HG02970 (cell line): ENCODE measurements around the gene EFCAB14.
"Not testable (repeated sequence)": the region's sequence is repeated elsewhere in the genome, so short reads cannot be mapped to it uniquely, and the experiment has no call there.

ENCODE experiments used
- ATAC-seq: cut with Tn5 transposase; IDR thresholded peaks from one replicate; pipeline ENCODE4 v1.9.1; 2021; ENCODE audit warnings: mild to moderate bottlenecking, moderate library complexity, moderate number of reproducible peaks; ENCODE audit not compliant: unreplicated experiment, low FRiP score

Gene EFCAB14

DNA sequence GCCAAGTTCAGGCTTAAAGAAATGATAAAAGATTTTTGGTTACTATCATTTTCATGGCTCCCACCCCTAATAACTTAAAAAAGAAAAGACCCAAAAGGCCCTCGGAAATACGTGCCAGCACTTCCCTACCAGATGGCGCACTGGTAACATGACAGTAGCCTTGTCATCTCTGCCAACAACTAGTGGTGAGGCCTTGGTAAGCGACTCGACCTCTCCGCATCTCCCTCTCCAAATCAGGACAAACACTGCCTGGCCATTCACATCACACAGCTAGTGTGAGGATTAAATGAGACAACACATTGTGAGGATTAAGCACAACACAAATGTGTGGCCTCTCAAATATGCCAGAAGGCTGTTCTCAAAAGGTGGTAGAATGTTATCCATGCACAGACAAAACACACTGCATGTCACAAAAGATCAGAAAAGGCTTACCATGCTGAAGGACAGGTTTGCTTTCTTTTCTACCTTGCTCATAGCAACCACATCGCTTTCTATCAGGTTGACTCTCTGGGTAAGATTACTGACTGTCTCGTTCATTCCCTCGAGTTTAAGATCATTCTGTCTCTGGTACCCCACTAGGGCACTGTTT lies 30.9 kb downstream of the EFCAB14 start:
- no peak for ATAC-seq

GRCh38 chr1:46687093-46687659 lies 31.7 kb downstream of the EFCAB14 start:
- no peak for ATAC-seq

DNA sequence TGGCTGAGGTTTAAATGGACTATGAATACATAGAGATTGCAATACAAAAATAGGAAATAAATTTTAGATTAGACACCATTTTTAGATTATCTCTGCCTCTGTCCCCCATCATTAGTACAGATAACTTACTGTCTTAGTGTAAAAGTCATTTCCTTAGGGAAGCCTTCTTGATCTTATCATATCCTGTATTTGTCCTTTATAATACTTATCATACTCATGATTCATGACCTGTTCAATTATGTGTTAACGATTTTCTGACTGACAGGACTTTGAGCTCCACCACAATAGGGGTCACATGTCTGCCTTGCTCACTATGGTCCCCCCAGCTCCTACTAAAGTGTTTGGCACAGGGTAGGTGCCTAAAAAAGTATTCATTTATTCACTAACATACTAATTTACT lies 32.7 kb downstream of the EFCAB14 start:
- no peak for ATAC-seq

DNA sequence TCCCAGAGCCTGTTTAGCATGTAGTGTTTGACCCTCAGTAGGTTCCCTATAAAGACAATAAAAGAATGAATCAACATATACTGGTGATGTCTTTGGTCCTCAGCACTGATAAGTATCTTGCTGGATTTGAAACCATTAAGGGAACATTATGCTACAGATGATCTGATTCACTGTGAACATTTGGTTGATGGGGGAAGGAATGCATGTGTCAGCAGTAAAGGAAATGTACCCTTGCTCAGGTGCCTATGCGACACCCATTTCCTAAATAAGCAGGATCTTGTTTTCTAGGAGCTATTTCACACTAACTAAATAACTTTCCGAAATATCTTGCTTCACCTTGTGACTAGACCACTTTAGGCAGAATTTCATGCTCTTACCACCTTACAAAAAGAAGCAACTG lies 34.2 kb downstream of the EFCAB14 start:
- ATAC-seq: no peak

- ATAC-seq: no peak
Measured at GRCh38 chr1:46682064-46682463, 36.9 kb downstream of the EFCAB14 start.

DNA sequence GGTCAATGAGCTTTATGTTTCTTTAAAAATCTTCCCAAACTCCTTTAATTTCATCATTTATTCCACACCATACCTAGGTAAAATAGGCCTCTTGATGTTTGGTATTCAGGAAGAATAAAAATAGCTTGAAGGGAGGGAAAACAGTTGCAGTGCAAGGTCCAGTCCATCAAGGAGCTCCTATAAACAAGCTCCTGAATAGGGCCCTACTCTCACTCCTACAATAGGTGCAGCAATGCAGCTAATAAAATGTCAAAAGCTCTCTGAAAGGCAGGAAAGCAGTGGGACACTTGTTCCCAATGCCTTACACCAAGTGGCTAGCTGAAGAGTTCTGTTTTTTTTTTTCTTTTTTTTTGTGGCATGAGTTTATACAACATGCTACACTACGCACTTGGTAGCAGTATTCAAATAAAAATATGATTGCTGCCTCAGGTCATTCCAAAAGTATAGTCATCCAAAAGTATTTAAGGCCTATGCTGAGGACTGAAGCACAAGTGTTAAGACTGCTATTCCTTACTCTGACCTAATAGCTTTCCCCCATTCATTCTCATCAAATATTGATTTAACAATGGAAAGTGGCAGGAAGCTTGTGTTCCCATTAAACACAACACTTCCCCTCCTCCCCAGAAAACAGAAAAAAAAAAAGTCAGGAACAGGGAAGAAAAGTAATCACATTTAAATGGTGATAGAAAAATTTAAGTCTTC lies 37.4 kb downstream of the EFCAB14 start:
- ATAC-seq: no peak

DNA sequence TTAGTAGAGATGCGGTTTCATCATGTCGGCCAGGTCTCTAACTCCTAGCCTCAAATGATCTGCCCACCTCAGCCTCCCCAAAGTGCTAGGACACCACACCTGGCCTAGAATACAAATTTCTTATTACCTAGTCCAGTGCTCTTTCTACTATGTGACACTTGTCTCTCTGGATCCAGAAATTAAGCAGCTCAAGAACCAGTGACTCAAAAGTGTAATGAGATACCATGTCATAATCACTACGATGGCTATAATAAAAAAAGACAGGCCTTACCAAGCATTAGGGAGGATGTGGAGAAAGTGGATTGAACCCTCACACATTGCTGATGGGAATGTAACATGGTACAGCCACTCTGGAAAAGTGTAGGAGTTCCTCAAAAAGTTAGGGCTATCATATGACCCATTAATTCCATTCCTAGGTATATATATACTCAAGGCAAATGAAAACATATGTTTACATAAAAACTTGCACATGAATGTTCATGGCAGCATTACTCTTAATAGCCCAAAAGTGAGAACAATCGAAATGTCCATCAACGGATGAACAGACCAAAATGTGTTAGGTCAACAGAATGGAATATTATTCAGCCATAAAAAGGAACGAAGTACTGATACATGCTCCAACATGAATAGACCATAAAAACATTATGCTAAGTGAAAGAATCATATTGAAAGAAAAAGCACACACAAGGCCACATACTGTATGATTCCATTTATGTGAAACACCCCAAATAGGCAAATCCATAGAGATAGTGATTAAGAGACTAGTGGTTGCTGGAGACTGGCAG lies 38.9 kb downstream of the EFCAB14 start:
- ATAC-seq: no peak

- no peak for ATAC-seq
Measured at GRCh38 chr1:46677339-46677738, 41.6 kb downstream of the EFCAB14 start.

GRCh38 chr1:46676531-46676930 lies 42.4 kb downstream of the EFCAB14 start:
- ATAC-seq: no peak

DNA sequence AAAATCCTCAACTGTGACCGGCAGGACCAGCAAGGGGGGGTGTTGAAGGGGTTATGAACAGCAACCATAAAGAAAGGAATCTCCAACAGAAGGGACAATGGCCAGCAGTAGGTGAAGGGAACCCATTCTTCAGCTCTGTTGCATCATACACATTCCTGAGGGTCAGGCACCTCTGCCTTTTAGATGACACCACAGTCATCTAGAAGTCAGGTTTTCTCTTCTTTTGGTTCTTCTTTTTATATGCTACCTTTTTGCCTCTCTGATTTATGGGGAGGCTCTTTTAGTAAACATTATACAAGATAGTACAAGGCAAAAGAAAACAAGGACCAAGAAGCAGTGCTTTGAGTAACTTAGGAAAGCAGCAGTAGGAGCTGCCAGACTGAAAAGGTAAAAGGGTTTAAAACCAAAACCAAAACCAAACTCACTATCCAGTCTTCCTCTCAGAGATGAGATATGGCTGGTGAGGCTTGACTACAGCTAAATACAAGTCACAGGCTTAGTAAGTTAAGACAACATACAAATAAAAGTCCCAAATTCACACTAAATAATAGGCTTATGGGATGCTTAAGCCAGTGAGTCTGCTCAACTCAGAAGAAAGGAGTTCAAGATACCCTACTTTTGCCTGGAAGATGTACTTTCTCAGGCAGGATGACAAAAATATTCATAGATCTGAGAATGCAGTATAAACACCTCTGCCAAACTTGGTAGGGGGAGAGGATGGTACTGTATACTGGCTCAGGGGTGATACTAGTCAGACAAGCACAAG lies 43.2 kb downstream of the EFCAB14 start:
- no peak for ATAC-seq

GRCh38 chr1:46673749-46674182 lies 45.1 kb downstream of the EFCAB14 start:
- ATAC-seq: no peak

- no peak for ATAC-seq
Measured at GRCh38 chr1:46672696-46673095, 46.2 kb downstream of the EFCAB14 start.

DNA sequence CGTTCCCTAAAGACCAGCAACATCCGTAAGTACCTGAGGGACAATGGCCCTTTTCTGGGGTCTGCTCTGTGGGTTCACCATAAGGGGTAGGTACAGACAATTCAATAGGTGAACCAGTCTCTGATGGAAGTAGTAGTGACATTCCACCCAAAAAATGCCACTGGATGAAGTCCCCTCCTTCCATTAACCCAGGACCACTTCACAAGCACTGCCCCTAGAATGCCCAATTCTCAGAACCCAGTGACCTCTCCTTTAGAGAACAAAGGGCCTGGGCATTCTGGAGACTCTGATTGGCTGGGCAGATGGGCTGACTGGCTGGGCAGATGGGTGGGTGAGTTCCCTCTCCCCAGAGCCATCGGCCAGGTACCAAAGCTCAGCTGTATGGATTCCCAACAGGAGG lies 47.4 kb downstream of the EFCAB14 start, which contains the start of gene TEX38:
Gene TEX38, plus strand, starts transcription at position 301 of the 400 bp plus-strand sequence. Its CDS starts 81 bp downstream, at position 382.
- ATAC-seq: no peak

DNA sequence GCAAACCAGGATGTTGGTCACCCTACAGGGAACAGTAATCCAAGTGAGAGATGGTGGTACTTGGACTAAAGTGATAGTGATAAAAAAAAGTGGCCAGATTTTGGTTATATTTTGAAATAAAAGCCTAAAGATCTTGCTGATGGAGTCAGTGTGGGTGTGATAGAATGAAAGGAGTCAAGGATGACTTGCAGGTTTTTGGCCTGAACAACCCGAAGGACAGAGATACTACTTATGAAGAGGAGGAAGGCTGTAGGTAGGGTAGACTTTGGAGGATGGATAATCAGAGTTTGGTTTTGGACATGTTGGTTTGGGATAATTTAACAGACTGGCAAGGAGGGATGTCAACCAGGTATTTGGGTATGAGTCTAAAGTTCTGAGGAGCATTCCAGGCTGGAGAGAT lies 48.8 kb downstream of the EFCAB14 start:
- ATAC-seq: no peak

- peak; percentile 51 for ATAC-seq
Measured at GRCh38 chr1:46667782-46668760, 50.8 kb downstream of the EFCAB14 start, which contains the start of gene ATPAF1. TSS of gene ATPAF1 (minus strand) at chr1:46668364. CDS start at chr1:46668322, 42 bp downstream.

GRCh38 chr1:46665983-46666382 lies 52.9 kb downstream of the EFCAB14 start:
- ATAC-seq: no peak

DNA sequence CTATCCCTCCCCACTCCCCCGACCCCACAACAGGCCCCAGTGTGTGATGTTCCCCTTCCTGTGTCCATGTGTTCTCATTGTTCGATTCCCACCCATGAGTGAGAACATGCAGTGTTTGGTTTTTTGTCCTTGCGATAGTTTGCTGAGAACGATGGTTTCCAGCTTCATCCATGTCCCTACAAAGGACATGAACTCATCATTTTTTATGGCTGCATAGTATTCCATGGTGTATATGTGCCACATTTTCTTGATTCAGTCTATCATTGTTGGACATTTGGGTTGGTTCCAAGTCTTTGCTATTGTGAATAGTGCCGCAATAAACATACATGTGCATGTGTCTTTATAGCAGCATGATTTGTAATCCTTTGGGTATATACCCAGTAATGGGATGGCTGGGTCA lies 56.0 kb downstream of the EFCAB14 start:
- ATAC-seq: not testable (repeated sequence)

DNA sequence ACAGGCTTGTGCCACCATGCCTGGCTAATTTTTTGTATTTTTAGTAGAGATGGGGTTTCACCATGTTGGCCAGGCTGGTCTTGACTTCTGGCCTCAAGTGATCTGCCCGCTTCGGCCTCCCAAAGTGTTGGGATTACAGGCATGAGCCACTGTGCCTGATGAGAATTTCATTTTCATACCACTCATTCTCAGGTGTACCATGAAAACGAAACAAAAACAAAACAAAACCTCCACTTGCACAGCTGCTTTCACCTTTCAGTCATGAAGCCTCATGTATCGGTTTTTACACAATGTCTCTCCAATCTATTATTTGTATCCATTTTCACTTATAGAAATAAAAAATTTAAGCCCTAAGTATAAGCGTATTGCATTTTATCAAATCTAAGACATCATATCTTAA lies 58.8 kb downstream of the EFCAB14 start:
- peak; percentile 72 for ATAC-seq

DNA sequence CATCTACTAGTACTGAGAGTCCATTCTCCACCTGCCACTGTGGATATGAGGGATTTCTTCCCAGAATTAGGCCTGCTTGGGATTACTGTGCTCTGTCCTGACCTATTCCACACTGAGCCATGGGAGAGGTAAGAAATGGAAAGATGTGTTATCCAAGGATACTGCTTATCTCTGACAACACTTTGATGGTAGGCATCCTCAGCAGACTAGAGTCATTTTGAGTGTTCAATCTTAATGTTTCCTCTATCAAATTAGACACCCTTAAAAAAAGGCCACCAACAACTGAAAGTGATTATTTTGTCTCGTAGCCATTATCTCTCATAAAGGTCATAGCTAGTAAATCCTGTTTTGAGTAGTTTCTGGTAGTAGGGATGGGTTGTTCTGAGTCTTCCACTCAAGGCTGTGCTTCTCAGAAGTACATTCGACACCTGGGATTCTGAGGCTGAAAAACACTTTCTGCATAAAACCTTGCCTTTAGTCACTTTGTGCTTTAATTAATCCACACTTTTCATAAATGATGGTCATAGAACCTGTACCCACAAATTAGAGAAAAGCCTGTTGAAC lies 59.5 kb downstream of the EFCAB14 start:
- ATAC-seq: no peak
